Dendritic cell treated with granulocyte-macrophage colony-stimulating factor and Interleukin-4, amounts not matched to agents 40 ng/mL and 50 ng/mL, for 4 days (primary cell): ENCODE data around the gene PHACTR3.

ENCODE experiments used
- H3K27ac Mint-ChIP-seq: one replicate; pipeline ENCODE4 v1.8.0; 2022; ENCODE audit warnings: mild to moderate bottlenecking, mixed read lengths
- H3K27me3 Mint-ChIP-seq: one replicate; pipeline ENCODE4 v1.8.0; 2022; ENCODE audit warnings: mild to moderate bottlenecking, mixed read lengths
- H3K36me3 Mint-ChIP-seq: one replicate; pipeline ENCODE4 v1.8.0; 2022; ENCODE audit warnings: low read depth, mixed read lengths
- H3K4me1 Mint-ChIP-seq: one replicate; pipeline ENCODE4 v1.8.0; 2022; ENCODE audit warnings: low read depth, mixed read lengths
- H3K4me3 Mint-ChIP-seq: one replicate; pipeline ENCODE4 v1.8.0; 2022; ENCODE audit warnings: mild to moderate bottlenecking, moderate library complexity, mixed read lengths
- H3K9me3 Mint-ChIP-seq: one replicate; pipeline ENCODE4 v1.8.0; 2022; ENCODE audit warnings: mixed read lengths
- intact Hi-C: fragments of 100-400 bp; cut with micrococcal nuclease; formaldehyde crosslinking; loops from one replicate; pipeline ENCODE4 v1.15.0; 2022

The PHACTR3 gene

GRCh38 chr20:59779656-59780380 lies 175.5 kb downstream of the PHACTR3 start:
- intact Hi-C loops, result no loop called here
- no peak overlapping the region for H3K27ac Mint-ChIP-seq
- no peak overlapping the region for H3K4me3 Mint-ChIP-seq
- H3K9me3 Mint-ChIP-seq, result no peaks in the 10 kb centered on the region
- H3K27me3 Mint-ChIP-seq, result peaks cover 5% of the 10 kb centered on the region
- H3K4me1 Mint-ChIP-seq, result no peaks in the 10 kb centered on the region
- no peaks in the 10 kb centered on the region for H3K36me3 Mint-ChIP-seq

- peaks cover 7% of the 10 kb centered on the region for H3K4me1 Mint-ChIP-seq
- no peak overlapping the region for H3K27ac Mint-ChIP-seq
- H3K9me3 Mint-ChIP-seq, result no peaks in the 10 kb centered on the region
- no peaks in the 10 kb centered on the region for H3K36me3 Mint-ChIP-seq
- no peak overlapping the region for H3K4me3 Mint-ChIP-seq
- intact Hi-C loops, result no loop called here
- H3K27me3 Mint-ChIP-seq, result peaks cover 3% of the 10 kb centered on the region
These were observed 176.3 kb downstream of the PHACTR3 start for GRCh38 chr20:59780494-59781185.

GRCh38 chr20:59781226-59781625 lies 176.9 kb downstream of the PHACTR3 start:
- Mint-ChIP-seq H3K27ac (no peak overlapping the region), H3K27me3 (peaks cover 3% of the 10 kb centered on the region), H3K4me3 (no peak overlapping the region), H3K9me3 (no peaks in the 10 kb centered on the region), H3K36me3 (no peaks in the 10 kb centered on the region), H3K4me1 (peaks cover 12% of the 10 kb centered on the region)
- intact Hi-C loops, result no loop called here

GRCh38 chr20:59782986-59783640 lies 178.8 kb downstream of the PHACTR3 start:
- no peaks in the 10 kb centered on the region for H3K36me3 Mint-ChIP-seq
- H3K4me3 Mint-ChIP-seq, result no peak overlapping the region
- no peaks in the 10 kb centered on the region for H3K9me3 Mint-ChIP-seq
- peaks cover 3% of the 10 kb centered on the region for H3K27me3 Mint-ChIP-seq
- H3K27ac Mint-ChIP-seq, result no peak overlapping the region
- intact Hi-C loops, result loop anchor here (1.0 kb wide), 1 partner anchor 67 kb away; no protein-coding TSS in a partner anchor
- peaks cover 30% of the 10 kb centered on the region for H3K4me1 Mint-ChIP-seq

- Mint-ChIP-seq H3K27me3 (no peaks in the 10 kb centered on the region), H3K4me3 (no peak overlapping the region), H3K27ac (no peak overlapping the region), H3K36me3 (no peaks in the 10 kb centered on the region), H3K4me1 (peaks cover 36% of the 10 kb centered on the region), H3K9me3 (no peaks in the 10 kb centered on the region)
- intact Hi-C loops, result loop anchor here (1.0 kb wide), 1 partner anchor 67 kb away; no protein-coding TSS in a partner anchor
These were observed 179.3 kb downstream of the PHACTR3 start for GRCh38 chr20:59783641-59784010.

GRCh38 chr20:59784365-59784764 lies 180.0 kb downstream of the PHACTR3 start:
- intact Hi-C loops, result no loop called here
- H3K27ac Mint-ChIP-seq, result no peak overlapping the region

GRCh38 chr20:59784791-59785668 lies 180.7 kb downstream of the PHACTR3 start:
- Mint-ChIP-seq H3K9me3 (no peaks in the 10 kb centered on the region), H3K27ac (no peak overlapping the region), H3K4me1 (peaks cover 36% of the 10 kb centered on the region), H3K36me3 (no peaks in the 10 kb centered on the region), H3K27me3 (no peaks in the 10 kb centered on the region), H3K4me3 (no peak overlapping the region)
- intact Hi-C loops, result no loop called here

More at GRCh38 chr20:59784365-59784764, 180.0 kb downstream of the PHACTR3 start:
- no peak overlapping the region for H3K4me3 Mint-ChIP-seq
- H3K4me1 Mint-ChIP-seq, result peaks cover 36% of the 10 kb centered on the region
- H3K9me3 Mint-ChIP-seq, result no peaks in the 10 kb centered on the region
- H3K36me3 Mint-ChIP-seq, result no peaks in the 10 kb centered on the region
- no peaks in the 10 kb centered on the region for H3K27me3 Mint-ChIP-seq

- Mint-ChIP-seq H3K27me3 (peaks cover 2% of the 10 kb centered on the region), H3K36me3 (no peaks in the 10 kb centered on the region), H3K4me3 (no peak overlapping the region), H3K9me3 (no peaks in the 10 kb centered on the region), H3K27ac (no peak overlapping the region), H3K4me1 (peaks cover 36% of the 10 kb centered on the region)
- intact Hi-C loops, result no loop called here
These were observed 181.3 kb downstream of the PHACTR3 start for GRCh38 chr20:59785669-59785959.

GRCh38 chr20:59785986-59786795 lies 181.9 kb downstream of the PHACTR3 start:
- peaks cover 36% of the 10 kb centered on the region for H3K4me1 Mint-ChIP-seq
- no peak overlapping the region for H3K27ac Mint-ChIP-seq
- H3K9me3 Mint-ChIP-seq, result no peaks in the 10 kb centered on the region
- peaks cover 3% of the 10 kb centered on the region for H3K27me3 Mint-ChIP-seq
- intact Hi-C loops, result no loop called here
- no peak overlapping the region for H3K4me3 Mint-ChIP-seq
- no peaks in the 10 kb centered on the region for H3K36me3 Mint-ChIP-seq

GRCh38 chr20:59786801-59787537 lies 182.6 kb downstream of the PHACTR3 start:
- intact Hi-C loops, result no loop called here
- peaks cover 2% of the 10 kb centered on the region for H3K9me3 Mint-ChIP-seq
- H3K27ac Mint-ChIP-seq, result no peak overlapping the region
- no peak overlapping the region for H3K4me3 Mint-ChIP-seq
- H3K27me3 Mint-ChIP-seq, result peaks cover 4% of the 10 kb centered on the region
- peaks cover 36% of the 10 kb centered on the region for H3K4me1 Mint-ChIP-seq
- no peaks in the 10 kb centered on the region for H3K36me3 Mint-ChIP-seq

- H3K36me3 Mint-ChIP-seq, result no peaks in the 10 kb centered on the region
- H3K27me3 Mint-ChIP-seq, result peaks cover 4% of the 10 kb centered on the region
- no peak overlapping the region for H3K4me3 Mint-ChIP-seq
- H3K4me1 Mint-ChIP-seq, result peaks cover 36% of the 10 kb centered on the region
- H3K27ac Mint-ChIP-seq, result no peak overlapping the region
- intact Hi-C loops, result no loop called here
- H3K9me3 Mint-ChIP-seq, result peaks cover 5% of the 10 kb centered on the region
These were observed 183.2 kb downstream of the PHACTR3 start for GRCh38 chr20:59787538-59787890.

- H3K4me1 Mint-ChIP-seq, result peaks cover 36% of the 10 kb centered on the region
- H3K4me3 Mint-ChIP-seq, result no peak overlapping the region
- no peaks in the 10 kb centered on the region for H3K36me3 Mint-ChIP-seq
- no peak overlapping the region for H3K27ac Mint-ChIP-seq
- intact Hi-C loops, result no loop called here
- peaks cover 5% of the 10 kb centered on the region for H3K9me3 Mint-ChIP-seq
- peaks cover 4% of the 10 kb centered on the region for H3K27me3 Mint-ChIP-seq
These were observed 183.9 kb downstream of the PHACTR3 start for GRCh38 chr20:59788196-59788735.
